GM18520 (cell line): ENCODE data around the gene NABP1.

Experiments
- ATAC-seq: cut with Tn5 transposase; IDR thresholded peaks from one replicate; pipeline ENCODE4 v1.9.1; 2021; ENCODE audit not compliant: unreplicated experiment

The NABP1 gene

GRCh38 chr2:191646163-191646902 lies 31.6 kb upstream of the NABP1 start:
- ATAC-seq = no peak

GRCh38 chr2:191649519-191649918 lies 28.4 kb upstream of the NABP1 start:
- no peak for ATAC-seq

- peak; percentile 96 for ATAC-seq
Measured at GRCh38 chr2:191650896-191651773, 26.8 kb upstream of the NABP1 start.

GRCh38 chr2:191653667-191654391 lies 24.1 kb upstream of the NABP1 start:
- ATAC-seq = no peak

GRCh38 chr2:191656391-191656790 lies 21.5 kb upstream of the NABP1 start:
- no peak for ATAC-seq

GRCh38 chr2:191656792-191657191 lies 21.1 kb upstream of the NABP1 start:
- ATAC-seq = no peak

- ATAC-seq = no peak
Measured at GRCh38 chr2:191657977-191658376, 20.0 kb upstream of the NABP1 start.

- no peak for ATAC-seq
Measured at GRCh38 chr2:191659198-191659597, 18.7 kb upstream of the NABP1 start.

GRCh38 chr2:191660575-191660974 lies 17.4 kb upstream of the NABP1 start:
- no peak for ATAC-seq

GRCh38 chr2:191661097-191661924 lies 16.6 kb upstream of the NABP1 start:
- ATAC-seq = peak; percentile 66

GRCh38 chr2:191664823-191665677 lies 12.9 kb upstream of the NABP1 start:
- ATAC-seq = no peak

GRCh38 chr2:191666226-191666625 lies 11.7 kb upstream of the NABP1 start:
- no peak for ATAC-seq

GRCh38 chr2:191666732-191667131 lies 11.2 kb upstream of the NABP1 start:
- ATAC-seq = peak; percentile 83

- ATAC-seq = peak; percentile 26
Measured at GRCh38 chr2:191670076-191670475, 7.9 kb upstream of the NABP1 start.

GRCh38 chr2:191670787-191671186 lies 7.1 kb upstream of the NABP1 start:
- ATAC-seq = no peak

GRCh38 chr2:191675807-191676721 lies 1.9 kb upstream of the NABP1 start:
- ATAC-seq = peak; percentile 47

- peak; percentile 15 for ATAC-seq
Measured at GRCh38 chr2:191676790-191677645, 918 bp upstream of the NABP1 start.
